HepG2 (cell line): ENCODE measurements around the gene INO80B. TPM values are rescaled to one million over a fixed set of nuclear protein-coding genes. Genes with fewer than 3 reads are reported as not detected.
A peak's percentile ranks its signal among the peaks of the same experiment; 100 is the strongest.

Experiments used
- CBX2 ChIP-seq, 2 experiments: fragments of 200-600 bp in 1 of 2; sonication (generic); formaldehyde crosslinking in 1 of 2; IDR thresholded peaks; 2 replicates each; pipeline versions ENCODE4 v1.7.0 to v1.8.1; 2018 to 2022; ENCODE audit warnings: low read depth in 2 of 2, low read length in 1 of 2, mild to moderate bottlenecking in 1 of 2, missing genetic modification reagents in 1 of 2
- IKZF1 ChIP-seq: fragments of 450-650 bp; IDR thresholded peaks from 2 replicates; pipeline ENCODE4 v1.7.1; 2016
- IRF2 ChIP-seq: IDR thresholded peaks from 2 replicates; pipeline ENCODE4 v1.6.1; 2018; ENCODE audit warnings: missing genetic modification reagents, missing compliant biosample characterization
- PREB ChIP-seq: sonication (generic); formaldehyde crosslinking; IDR thresholded peaks from 2 replicates; pipeline ENCODE4 v1.4.0; 2020; ENCODE audit warnings: missing genetic modification reagents
- TFAP4 ChIP-seq: sonication (generic); IDR thresholded peaks from 2 replicates; pipeline ENCODE4 v1.6.1; 2016; ENCODE audit warnings: low read depth, borderline replicate concordance
- ZEB1 ChIP-seq: IDR thresholded peaks from 2 replicates; pipeline ENCODE4 v1.6.1; 2012; ENCODE audit warnings: mild to moderate bottlenecking, low read depth, inconsistent platforms; ENCODE audit not compliant: insufficient replicate concordance
- ZFP41 ChIP-seq: sonication (generic); formaldehyde crosslinking; IDR thresholded peaks from 2 replicates; pipeline ENCODE4 v1.4.0; 2020; ENCODE audit warnings: mild to moderate bottlenecking, missing genetic modification reagents, borderline replicate concordance
- ZNF224 ChIP-seq: sonication (generic); formaldehyde crosslinking; IDR thresholded peaks from 2 replicates; pipeline ENCODE4 v1.5.0; 2020; ENCODE audit warnings: mild to moderate bottlenecking, missing genetic modification reagents
- ZNF263 ChIP-seq: sonication (generic); formaldehyde crosslinking; IDR thresholded peaks from 2 replicates; pipeline ENCODE4 v1.4.0; 2020; ENCODE audit warnings: missing genetic modification reagents
- ZNF562 ChIP-seq: sonication (generic); formaldehyde crosslinking; IDR thresholded peaks from 2 replicates; pipeline ENCODE4 v1.8.0; 2022; ENCODE audit warnings: missing genetic modification reagents, borderline replicate concordance
- ZNF709 ChIP-seq: sonication (generic); formaldehyde crosslinking; IDR thresholded peaks from 2 replicates; pipeline ENCODE4 v1.5.0; 2020; ENCODE audit warnings: mild to moderate bottlenecking, missing genetic modification reagents
- polyA plus RNA-seq, 8 experiments: library from polyadenylated mRNA; depleted of rRNA in 3 of 8; stranded (reverse) in 7 of 8; unstranded in 1 of 8; fragments of >200 nt; fragmentation: Illumina TruSeq in 4 of 8; extraction: Trizol in 4 of 8; gene quantifications; 2 replicates each; pipeline versions ENCODE4 v1.2.1 to v1.2.3, GENCODE V29; 2011 to 2016; ENCODE audit warnings: low read depth in 4 of 8, missing spikeins in 1 of 8, mixed read lengths in 1 of 8; ENCODE audit not compliant: insufficient read depth in 1 of 8
- total RNA-seq, 5 experiments: library from RNA; depleted of rRNA; stranded (reverse); fragments of >200 nt; fragmentation: Illumina TruSeq; extraction: Trizol; gene quantifications; 2 replicates each; pipeline ENCODE4 v1.2.3, GENCODE V29; 2016; ENCODE audit warnings: low read depth in 1 of 5
- TF ChIP-seq, protein P1 (sequence below), 2 experiments: sonication (generic) in 1 of 2; formaldehyde crosslinking in 1 of 2; IDR thresholded peaks; 2 replicates each; pipeline versions ENCODE4 v1.6.1 to v1.9.0; 2014 to 2022; ENCODE audit warnings: antibody characterized with exemption in 1 of 2, borderline replicate concordance in 1 of 2, inconsistent platforms in 1 of 2, low read depth in 1 of 2, missing genetic modification reagents in 1 of 2
- TF ChIP-seq, protein P2 (sequence below): sonication (generic); formaldehyde crosslinking; IDR thresholded peaks from one replicate; pipeline ENCODE4 v1.5.1; 2020; ENCODE audit warnings: mild to moderate bottlenecking, missing genetic modification reagents; ENCODE audit errors: not compliant biosample characterization

Gene INO80B
- total and polyA plus RNA-seq, 2 of the 13 experiments (the other 11 are each of a cell fraction or from before 2014, with no cell fraction given), result 6.2 to 14.5 TPM

DNA sequence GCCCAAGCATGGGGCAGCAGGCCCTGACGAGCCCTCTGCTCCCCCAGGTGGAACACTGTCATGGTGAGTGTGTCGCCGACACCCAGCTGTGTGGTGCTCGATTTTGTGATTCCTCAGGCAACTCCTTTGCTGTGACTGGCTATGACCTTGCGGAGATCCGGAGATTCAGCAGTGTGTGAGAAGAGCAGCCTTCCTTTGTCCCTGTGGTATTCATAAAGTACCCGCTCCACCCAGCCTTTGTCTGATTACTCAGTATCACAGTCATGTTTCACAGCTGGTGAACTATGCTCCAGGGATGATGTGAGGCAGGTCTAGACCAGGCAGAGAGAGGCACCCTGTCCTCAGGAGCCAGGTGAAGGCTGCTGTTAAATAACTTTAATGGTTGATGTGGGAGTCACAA, 29.4 kb upstream of the INO80B start (continued):
- TF ChIP-seq, protein P1, sequence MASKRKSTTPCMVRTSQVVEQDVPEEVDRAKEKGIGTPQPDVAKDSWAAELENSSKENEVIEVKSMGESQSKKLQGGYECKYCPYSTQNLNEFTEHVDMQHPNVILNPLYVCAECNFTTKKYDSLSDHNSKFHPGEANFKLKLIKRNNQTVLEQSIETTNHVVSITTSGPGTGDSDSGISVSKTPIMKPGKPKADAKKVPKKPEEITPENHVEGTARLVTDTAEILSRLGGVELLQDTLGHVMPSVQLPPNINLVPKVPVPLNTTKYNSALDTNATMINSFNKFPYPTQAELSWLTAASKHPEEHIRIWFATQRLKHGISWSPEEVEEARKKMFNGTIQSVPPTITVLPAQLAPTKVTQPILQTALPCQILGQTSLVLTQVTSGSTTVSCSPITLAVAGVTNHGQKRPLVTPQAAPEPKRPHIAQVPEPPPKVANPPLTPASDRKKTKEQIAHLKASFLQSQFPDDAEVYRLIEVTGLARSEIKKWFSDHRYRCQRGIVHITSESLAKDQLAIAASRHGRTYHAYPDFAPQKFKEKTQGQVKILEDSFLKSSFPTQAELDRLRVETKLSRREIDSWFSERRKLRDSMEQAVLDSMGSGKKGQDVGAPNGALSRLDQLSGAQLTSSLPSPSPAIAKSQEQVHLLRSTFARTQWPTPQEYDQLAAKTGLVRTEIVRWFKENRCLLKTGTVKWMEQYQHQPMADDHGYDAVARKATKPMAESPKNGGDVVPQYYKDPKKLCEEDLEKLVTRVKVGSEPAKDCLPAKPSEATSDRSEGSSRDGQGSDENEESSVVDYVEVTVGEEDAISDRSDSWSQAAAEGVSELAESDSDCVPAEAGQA (IDR thresholded peaks at IDR 0.05; ENCODE audit: low read depth), result no peak
- TF ChIP-seq, protein P1 (CRISPR knock-in tag; IDR thresholded peaks at IDR 0.05; ENCODE audit: borderline replicate concordance), result no peak
- TF ChIP-seq ZNF224 (CRISPR knock-in tag) (no peak), ZFP41 (CRISPR knock-in tag) (no peak), CBX2 (IDR thresholded peaks at IDR 0.05; ENCODE audit: low read depth, low read length) (no peak), CBX2 (CRISPR knock-in tag; IDR thresholded peaks at IDR 0.05; ENCODE audit: low read depth) (no peak), ZEB1 (peak; percentile 60), ZNF709 (CRISPR knock-in tag) (no peak), IRF2 (CRISPR knock-in tag) (no peak), ZNF263 (CRISPR knock-in tag) (no peak), IKZF1 (no peak), ZNF562 (CRISPR knock-in tag) (0 out of 2 replicates have a peak, but pooled peaks have one; percentile 53), TFAP4 (peak; percentile 96), PREB (no peak)
- TF ChIP-seq, protein P2, sequence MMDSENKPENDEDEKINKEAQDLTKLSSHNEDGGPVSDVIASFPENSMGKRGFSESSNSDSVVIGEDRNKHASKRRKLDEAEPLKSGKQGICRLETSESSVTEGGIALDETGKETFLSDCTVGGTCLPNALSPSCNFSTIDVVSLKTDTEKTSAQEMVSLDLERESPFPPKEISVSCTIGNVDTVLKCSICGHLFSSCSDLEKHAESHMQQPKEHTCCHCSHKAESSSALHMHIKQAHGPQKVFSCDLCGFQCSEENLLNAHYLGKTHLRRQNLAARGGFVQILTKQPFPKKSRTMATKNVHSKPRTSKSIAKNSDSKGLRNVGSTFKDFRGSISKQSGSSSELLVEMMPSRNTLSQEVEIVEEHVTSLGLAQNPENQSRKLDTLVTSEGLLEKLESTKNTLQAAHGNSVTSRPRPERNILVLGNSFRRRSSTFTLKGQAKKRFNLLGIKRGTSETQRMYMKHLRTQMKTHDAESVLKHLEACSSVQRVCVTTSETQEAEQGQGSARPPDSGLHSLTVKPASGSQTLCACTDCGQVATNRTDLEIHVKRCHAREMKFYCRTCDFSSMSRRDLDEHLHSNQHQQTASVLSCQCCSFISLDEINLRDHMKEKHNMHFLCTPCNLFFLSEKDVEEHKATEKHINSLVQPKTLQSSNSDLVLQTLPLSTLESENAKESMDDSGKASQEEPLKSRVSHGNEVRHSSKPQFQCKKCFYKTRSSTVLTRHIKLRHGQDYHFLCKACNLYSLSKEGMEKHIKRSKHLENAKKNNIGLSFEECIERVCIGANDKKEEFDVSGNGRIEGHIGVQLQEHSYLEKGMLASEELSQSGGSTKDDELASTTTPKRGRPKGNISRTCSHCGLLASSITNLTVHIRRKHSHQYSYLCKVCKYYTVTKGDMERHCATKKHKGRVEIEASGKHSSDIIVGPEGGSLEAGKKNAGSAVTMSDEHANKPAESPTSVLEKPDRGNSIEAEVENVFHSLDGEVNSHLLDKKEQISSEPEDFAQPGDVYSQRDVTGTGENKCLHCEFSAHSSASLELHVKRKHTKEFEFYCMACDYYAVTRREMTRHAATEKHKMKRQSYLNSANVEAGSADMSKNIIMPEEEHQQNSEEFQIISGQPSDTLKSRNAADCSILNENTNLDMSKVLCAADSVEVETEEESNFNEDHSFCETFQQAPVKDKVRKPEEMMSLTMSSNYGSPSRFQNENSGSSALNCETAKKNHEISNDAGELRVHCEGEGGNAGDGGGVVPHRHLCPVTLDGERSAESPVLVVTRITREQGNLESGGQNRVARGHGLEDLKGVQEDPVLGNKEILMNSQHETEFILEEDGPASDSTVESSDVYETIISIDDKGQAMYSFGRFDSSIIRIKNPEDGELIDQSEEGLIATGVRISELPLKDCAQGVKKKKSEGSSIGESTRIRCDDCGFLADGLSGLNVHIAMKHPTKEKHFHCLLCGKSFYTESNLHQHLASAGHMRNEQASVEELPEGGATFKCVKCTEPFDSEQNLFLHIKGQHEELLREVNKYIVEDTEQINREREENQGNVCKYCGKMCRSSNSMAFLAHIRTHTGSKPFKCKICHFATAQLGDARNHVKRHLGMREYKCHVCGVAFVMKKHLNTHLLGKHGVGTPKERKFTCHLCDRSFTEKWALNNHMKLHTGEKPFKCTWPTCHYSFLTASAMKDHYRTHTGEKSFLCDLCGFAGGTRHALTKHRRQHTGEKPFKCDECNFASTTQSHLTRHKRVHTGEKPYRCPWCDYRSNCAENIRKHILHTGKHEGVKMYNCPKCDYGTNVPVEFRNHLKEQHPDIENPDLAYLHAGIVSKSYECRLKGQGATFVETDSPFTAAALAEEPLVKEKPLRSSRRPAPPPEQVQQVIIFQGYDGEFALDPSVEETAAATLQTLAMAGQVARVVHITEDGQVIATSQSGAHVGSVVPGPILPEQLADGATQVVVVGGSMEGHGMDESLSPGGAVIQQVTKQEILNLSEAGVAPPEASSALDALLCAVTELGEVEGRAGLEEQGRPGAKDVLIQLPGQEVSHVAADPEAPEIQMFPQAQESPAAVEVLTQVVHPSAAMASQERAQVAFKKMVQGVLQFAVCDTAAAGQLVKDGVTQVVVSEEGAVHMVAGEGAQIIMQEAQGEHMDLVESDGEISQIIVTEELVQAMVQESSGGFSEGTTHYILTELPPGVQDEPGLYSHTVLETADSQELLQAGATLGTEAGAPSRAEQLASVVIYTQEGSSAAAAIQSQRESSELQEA (CRISPR knock-in tag), result no peak
